ENCODE results near the gene CHAT.

GRCh38 chr10:49645417-49645816 lies 31.6 kb downstream of the CHAT start:
- TF ChIP-seq CSDC2 (CRISPR knock-in tag; IDR thresholded peaks at IDR 0.05) = no peak
- TF ChIP-seq BACH2 (CRISPR knock-in tag; IDR thresholded peaks at IDR 0.05; ENCODE audit: borderline replicate concordance) = no peak
- TF ChIP-seq TCF4 (CRISPR knock-in tag; IDR thresholded peaks at IDR 0.05; ENCODE audit: borderline replicate concordance) = no peak
- no peak for TF ChIP-seq PATZ1 (CRISPR knock-in tag; IDR thresholded peaks at IDR 0.05; ENCODE audit: borderline replicate concordance)
- TF ChIP-seq ARNTL (CRISPR knock-in tag; IDR thresholded peaks at IDR 0.05; ENCODE audit: borderline replicate concordance, low read depth) = no peak
- TF ChIP-seq ZFP3 (CRISPR knock-in tag; IDR thresholded peaks at IDR 0.05) = no peak
- no peak for TF ChIP-seq TSHZ2 (CRISPR knock-in tag; IDR thresholded peaks at IDR 0.05)
- no peak for TF ChIP-seq ZNF8 (CRISPR knock-in tag; IDR thresholded peaks at IDR 0.05)
- no peak for TF ChIP-seq ISL1 (CRISPR knock-in tag; IDR thresholded peaks at IDR 0.05)
- no peak for TF ChIP-seq ZFP30 (CRISPR knock-in tag; IDR thresholded peaks at IDR 0.05)
- no peak for TF ChIP-seq PPARA (CRISPR knock-in tag; IDR thresholded peaks at IDR 0.05; ENCODE audit: borderline replicate concordance)
- no peak for TF ChIP-seq ZC3H10 (CRISPR knock-in tag; IDR thresholded peaks at IDR 0.05)
- TF ChIP-seq CREB5 (CRISPR knock-in tag; IDR thresholded peaks at IDR 0.05; ENCODE audit: low read depth) = no peak
- no peak for TF ChIP-seq CSRNP3 (CRISPR knock-in tag; IDR thresholded peaks at IDR 0.05)

All from SK-N-SH treated with all-trans-retinoic acid at 6 μM for 48 hours (cell line).